ENCODE results near the gene ID4. TPM values are rescaled to one million over a fixed set of nuclear protein-coding genes. Genes with fewer than 3 reads are reported as not detected.

Gene ID4
- total and polyA plus RNA-seq, 12 donors = 1.5 to 12.4 (median 6.3) TPM

DNA sequence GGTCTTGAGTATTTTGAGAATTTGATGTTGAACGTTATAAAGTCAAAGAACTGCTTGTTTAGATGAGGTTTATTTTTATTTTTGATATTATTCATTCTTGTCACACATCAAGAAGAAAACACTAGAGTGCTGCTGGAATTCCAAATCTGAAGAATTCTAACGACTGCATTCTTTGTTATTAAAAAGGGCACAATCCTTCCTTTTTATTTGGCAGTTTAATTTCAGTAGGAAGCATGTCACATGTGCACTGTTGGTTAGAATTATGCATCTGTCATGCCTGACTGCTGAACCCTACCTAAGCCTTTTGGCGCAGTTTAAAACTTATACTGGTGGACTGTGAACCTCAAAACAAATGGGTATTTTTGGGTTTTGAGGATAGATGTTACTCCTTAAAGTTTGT lies 4.0 kb downstream of the ID4 start:
- Histone ChIP-seq H3K4me1 (replicated peaks in 1 of 2) (peaks cover 0 to 5% of the 10 kb centered on the region in 2 donors), H3K36me3 (replicated peaks in 1 of 2) (no peaks in the 10 kb centered on the region), H3K9me3 (replicated peaks in 1 of 3) (no peaks in the 10 kb centered on the region), H3K27ac (no peak overlapping the region), H3K4me3 (no peak overlapping the region), H3K27me3 (peaks cover 39% of the 10 kb centered on the region)
- intact Hi-C loops (cut with DNase I) = no loop called here
- TF ChIP-seq, protein P1, sequence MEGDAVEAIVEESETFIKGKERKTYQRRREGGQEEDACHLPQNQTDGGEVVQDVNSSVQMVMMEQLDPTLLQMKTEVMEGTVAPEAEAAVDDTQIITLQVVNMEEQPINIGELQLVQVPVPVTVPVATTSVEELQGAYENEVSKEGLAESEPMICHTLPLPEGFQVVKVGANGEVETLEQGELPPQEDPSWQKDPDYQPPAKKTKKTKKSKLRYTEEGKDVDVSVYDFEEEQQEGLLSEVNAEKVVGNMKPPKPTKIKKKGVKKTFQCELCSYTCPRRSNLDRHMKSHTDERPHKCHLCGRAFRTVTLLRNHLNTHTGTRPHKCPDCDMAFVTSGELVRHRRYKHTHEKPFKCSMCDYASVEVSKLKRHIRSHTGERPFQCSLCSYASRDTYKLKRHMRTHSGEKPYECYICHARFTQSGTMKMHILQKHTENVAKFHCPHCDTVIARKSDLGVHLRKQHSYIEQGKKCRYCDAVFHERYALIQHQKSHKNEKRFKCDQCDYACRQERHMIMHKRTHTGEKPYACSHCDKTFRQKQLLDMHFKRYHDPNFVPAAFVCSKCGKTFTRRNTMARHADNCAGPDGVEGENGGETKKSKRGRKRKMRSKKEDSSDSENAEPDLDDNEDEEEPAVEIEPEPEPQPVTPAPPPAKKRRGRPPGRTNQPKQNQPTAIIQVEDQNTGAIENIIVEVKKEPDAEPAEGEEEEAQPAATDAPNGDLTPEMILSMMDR (IDR thresholded peaks at IDR 0.05) = no peak
- WGBS, 4 donors = 52 to 59% (median 55%) methylated on average over 3 of the region's 3 CpGs
- no peak for DNase-seq

DNA sequence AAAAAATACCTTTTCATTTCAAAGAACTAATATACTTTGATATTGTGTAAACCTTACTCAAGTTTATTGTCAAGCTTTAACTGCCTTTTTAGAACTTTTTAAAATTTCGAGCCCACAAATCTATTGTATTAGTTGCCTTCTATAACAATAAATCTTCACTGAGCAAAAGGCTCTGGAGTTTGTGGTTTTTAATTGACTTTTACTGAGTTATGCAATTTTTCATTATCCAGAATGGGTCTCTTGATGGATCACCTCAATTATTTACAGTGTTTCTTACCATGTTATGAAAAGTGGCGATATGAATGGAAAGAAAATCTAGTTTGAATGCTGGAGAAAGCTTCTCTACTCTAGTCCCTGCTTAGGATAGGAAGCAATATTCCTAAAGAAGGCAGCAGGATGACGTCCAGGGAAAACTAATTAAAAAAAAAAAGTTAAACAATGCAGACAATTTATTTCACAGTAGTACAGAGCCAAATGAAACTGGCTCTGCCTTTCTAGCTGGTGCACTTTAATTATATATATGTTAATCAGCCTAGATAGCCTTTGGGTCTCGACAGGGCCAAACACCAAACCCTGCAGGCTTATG lies 5.0 kb downstream of the ID4 start:
- TF ChIP-seq POLR2A (IDR thresholded peaks at IDR 0.05) = no peak
- TF ChIP-seq, protein P1 (IDR thresholded peaks at IDR 0.05) = no peak
- H3K27me3 ChIP-seq = peaks cover 33% of the 10 kb centered on the region
- 25 to 51% (median 44%) methylated on average over 4 of the region's 4 CpGs for WGBS, 4 donors
- H3K4me3 ChIP-seq = no peak overlapping the region
- intact Hi-C loops (cut with DNase I) = no loop called here
- H3K36me3 ChIP-seq (replicated peaks in 1 of 2) = no peaks in the 10 kb centered on the region
- H3K4me1 ChIP-seq (replicated peaks in 1 of 2) = peaks cover 0 to 5% of the 10 kb centered on the region in 2 donors
- H3K9me3 ChIP-seq (replicated peaks in 1 of 3) = no peaks in the 10 kb centered on the region
- no peak overlapping the region for H3K27ac ChIP-seq
- no peak for DNase-seq

DNA sequence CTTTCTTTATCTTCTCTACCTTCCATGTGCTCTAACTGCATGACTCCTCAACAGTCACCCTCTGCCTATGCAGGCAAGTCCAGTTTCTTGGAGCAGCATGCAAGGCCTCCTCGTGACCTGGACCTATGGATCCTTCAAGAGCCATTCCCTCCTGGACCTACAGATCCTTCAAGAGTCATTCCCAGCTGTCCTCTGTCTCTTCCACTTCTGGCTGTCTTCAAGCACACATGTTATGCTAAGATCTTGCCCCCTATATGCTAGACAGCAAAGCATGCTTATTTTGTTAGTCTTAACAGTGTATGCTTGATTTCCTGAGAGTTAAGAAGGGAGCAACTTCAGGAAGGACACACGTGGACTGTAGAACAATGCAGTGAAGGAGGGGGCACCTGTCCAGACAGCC lies 7.5 kb downstream of the ID4 start:
- DNase-seq = no peak
- TF ChIP-seq, protein P1 (IDR thresholded peaks at IDR 0.05) = no peak
- TF ChIP-seq POLR2A (IDR thresholded peaks at IDR 0.05) = no peak
- intact Hi-C loops (cut with DNase I) = no loop called here
- H3K4me1 ChIP-seq (replicated peaks in 1 of 2) = no peaks in the 10 kb centered on the region
- no peaks in the 10 kb centered on the region for H3K9me3 ChIP-seq (replicated peaks in 1 of 3)
- H3K4me3 ChIP-seq = no peak overlapping the region
- no peaks in the 10 kb centered on the region for H3K36me3 ChIP-seq (replicated peaks in 1 of 2)
- peaks cover 11% of the 10 kb centered on the region for H3K27me3 ChIP-seq
- 55 to 78% (median 71%) methylated on average over 2 of the region's 2 CpGs for WGBS, 4 donors
- H3K27ac ChIP-seq = no peak overlapping the region

DNA sequence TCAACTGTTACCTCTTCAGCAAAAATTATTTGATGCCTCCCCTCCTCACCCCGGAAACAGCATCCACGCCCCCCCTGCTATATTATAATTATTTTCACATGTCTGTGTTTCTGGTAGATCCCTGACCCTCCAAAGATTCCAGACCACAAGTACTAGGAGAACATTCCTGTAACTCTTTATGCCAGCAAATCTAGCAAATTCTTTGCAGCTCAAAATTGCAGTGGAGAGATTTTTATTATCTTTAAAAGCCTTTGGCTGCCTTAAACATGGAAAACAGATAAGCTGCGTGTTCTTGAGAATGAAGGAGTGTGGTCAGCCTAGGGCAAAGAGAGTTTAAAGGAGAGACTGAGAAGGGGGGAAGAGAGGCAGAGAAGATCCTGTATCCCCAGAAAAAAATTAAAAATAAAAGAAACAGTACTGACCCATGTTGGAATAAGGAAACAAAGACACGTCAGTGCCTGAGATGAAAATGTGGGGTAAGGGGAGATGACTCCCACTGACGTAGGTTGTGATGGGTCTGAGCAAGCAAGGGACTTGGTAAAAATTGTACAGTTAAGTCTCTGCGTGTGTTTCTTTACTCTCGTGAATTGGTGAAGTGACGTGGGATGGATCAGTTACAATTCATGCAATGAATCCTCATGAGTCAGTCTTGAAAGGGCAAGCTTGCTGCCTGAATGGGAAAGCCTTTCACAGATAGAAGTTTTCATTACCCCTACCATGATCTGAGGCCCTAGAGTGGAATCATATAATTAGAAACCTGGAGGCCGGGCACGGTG lies 8.3 kb downstream of the ID4 start:
- H3K4me3 ChIP-seq = no peak overlapping the region
- H3K27me3 ChIP-seq = peaks cover 4% of the 10 kb centered on the region
- no peaks in the 10 kb centered on the region for H3K9me3 ChIP-seq (replicated peaks in 1 of 3)
- TF ChIP-seq, protein P1 (IDR thresholded peaks at IDR 0.05) = no peak
- TF ChIP-seq POLR2A (IDR thresholded peaks at IDR 0.05) = no peak
- H3K27ac ChIP-seq = no peak overlapping the region
- 71 to 86% (median 77%) methylated on average over 10 of the region's 10 CpGs for WGBS, 4 donors
- no peaks in the 10 kb centered on the region for H3K36me3 ChIP-seq (replicated peaks in 1 of 2)
- intact Hi-C loops (cut with DNase I) = no loop called here
- DNase-seq = no peak
- H3K4me1 ChIP-seq (replicated peaks in 1 of 2) = no peaks in the 10 kb centered on the region
